Thyroid gland (tissue), 4 donors: Measurements from ENCODE around the gene PTGDR. TPM values are rescaled to one million over a fixed set of nuclear protein-coding genes. Genes with fewer than 3 reads are reported as not detected.

Experiments
- DNase-seq, 2 donors: peaks; one replicate each; pipeline ENCODE4 v3.0.0-alpha.2; 2019
- H3K27ac ChIP-seq, 3 donors: fragments of 200-600 bp; sonication (generic); 1 replicate in 2 of 3; 2 replicates in 1 of 3; pipeline ENCODE4 v1.5.1; 2016 to 2019; ENCODE audit warnings: mild to moderate bottlenecking in 1 of 3, moderate library complexity in 1 of 3
- H3K27me3 ChIP-seq: fragments of 200-600 bp; sonication (generic); one replicate; pipeline ENCODE4 v1.5.1; 2019
- H3K36me3 ChIP-seq, 2 donors: fragments of 200-600 bp; sonication (generic); one replicate each; pipeline ENCODE4 v1.5.1; 2016 to 2019
- H3K4me1 ChIP-seq, 2 donors: fragments of 200-600 bp; sonication (generic); one replicate each; pipeline ENCODE4 v1.5.1; 2017 to 2019
- H3K4me3 ChIP-seq, 3 donors: fragments of 200-600 bp; sonication (generic); replicated peaks in 1 of 3; 1 replicate in 2 of 3; 2 replicates in 1 of 3; pipeline ENCODE4 v1.5.1; 2016; ENCODE audit warnings: mild to moderate bottlenecking in 1 of 3
- H3K9me3 ChIP-seq: fragments of 200-600 bp; sonication (generic); one replicate; pipeline ENCODE4 v1.5.1; 2017
- CTCF ChIP-seq, 6 experiments: fragments of 200-600 bp in 3 of 6; fragments of 450-650 bp in 3 of 6; sonication (generic) in 3 of 6; IDR thresholded peaks; one replicate each; pipeline ENCODE4 v1.5.1; 2016 to 2019; ENCODE audit warnings: antibody characterized with exemption in 6 of 6, mild to moderate bottlenecking in 2 of 6, inconsistent platforms in 1 of 6, moderate library complexity in 1 of 6
- POLR2A ChIP-seq, 2 donors: fragments of 450-650 bp; IDR thresholded peaks; one replicate each; pipeline ENCODE4 v1.6.1; 2017; ENCODE audit warnings: antibody characterized with exemption in 2 of 2, mild to moderate bottlenecking in 2 of 2, moderate library complexity in 1 of 2
- WGBS, 2 donors: methylation state at CpG; one replicate each; pipeline ENCODE4 v1.1.5; 2017; 5-methylcytosine and 5-hydroxymethylcytosine counted together
- intact Hi-C: fragments of 100-400 bp; cut with DNase I; formaldehyde crosslinking; loops from one replicate; pipeline ENCODE4 v1.15.1; 2023
- total RNA-seq, 4 donors: library from RNA; depleted of rRNA; stranded (reverse); fragments of >200 nt; gene quantifications; one replicate each; pipeline ENCODE4 v1.2.3, GENCODE V29; 2016

The PTGDR gene
- total RNA-seq, 4 donors from 2014 or later = 0.54 to 1.2 (median 0.93) TPM

- intact Hi-C loops = no loop called here
- Histone ChIP-seq H3K9me3 (no peaks in the 10 kb centered on the region), H3K36me3 (no peaks in the 10 kb centered on the region), H3K4me1 (no peaks in the 10 kb centered on the region), H3K27ac (no peak overlapping the region), H3K4me3 (no peak overlapping the region), H3K27me3 (no peaks in the 10 kb centered on the region)
- DNase-seq = no peak
- TF ChIP-seq POLR2A (IDR thresholded peaks at IDR 0.05) = no peak
- no peak for TF ChIP-seq CTCF (IDR thresholded peaks at IDR 0.05)
- 83 to 88% methylated on average over 1 of the region's 1 CpG for WGBS, 2 donors
Measured at GRCh38 chr14:52251724-52252123, 15.8 kb upstream of the PTGDR start.

GRCh38 chr14:52253503-52253902, 14.0 kb upstream of the PTGDR start:
- no peak overlapping the region for H3K27ac ChIP-seq

GRCh38 chr14:52254086-52254485, 13.4 kb upstream of the PTGDR start:
- intact Hi-C loops = no loop called here
- TF ChIP-seq CTCF (IDR thresholded peaks at IDR 0.05) (no peak), POLR2A (IDR thresholded peaks at IDR 0.05) (no peak)
- no peaks in the 10 kb centered on the region for H3K4me1 ChIP-seq
- DNase-seq = no peak
- no peaks in the 10 kb centered on the region for H3K27me3 ChIP-seq
- WGBS, 2 donors = 80 to 82% methylated on average over 4 of the region's 4 CpGs
- no peak overlapping the region for H3K4me3 ChIP-seq
- no peaks in the 10 kb centered on the region for H3K9me3 ChIP-seq
- H3K36me3 ChIP-seq = no peaks in the 10 kb centered on the region
- no peak overlapping the region for H3K27ac ChIP-seq

More at GRCh38 chr14:52253503-52253902, 14.0 kb upstream of the PTGDR start:
- Histone ChIP-seq H3K4me1 (no peaks in the 10 kb centered on the region), H3K4me3 (no peak overlapping the region), H3K36me3 (no peaks in the 10 kb centered on the region), H3K9me3 (no peaks in the 10 kb centered on the region), H3K27me3 (no peaks in the 10 kb centered on the region)
- intact Hi-C loops = no loop called here
- WGBS, 2 donors = 30 to 31% methylated on average over 3 of the region's 3 CpGs
- TF ChIP-seq CTCF (IDR thresholded peaks at IDR 0.05) (no peak), POLR2A (IDR thresholded peaks at IDR 0.05) (no peak)
- no peak for DNase-seq

- no peaks in the 10 kb centered on the region for H3K27me3 ChIP-seq
- no peaks in the 10 kb centered on the region for H3K9me3 ChIP-seq
- H3K36me3 ChIP-seq = no peaks in the 10 kb centered on the region
- H3K4me1 ChIP-seq = no peaks in the 10 kb centered on the region
- no peak overlapping the region for H3K4me3 ChIP-seq
- TF ChIP-seq POLR2A (IDR thresholded peaks at IDR 0.05) = no peak
- no peak for TF ChIP-seq CTCF (IDR thresholded peaks at IDR 0.05)
- no peak for DNase-seq
- WGBS, 2 donors = 87 to 88% methylated on average over 2 of the region's 2 CpGs
- intact Hi-C loops = no loop called here
- H3K27ac ChIP-seq = no peak overlapping the region
Measured at GRCh38 chr14:52258783-52259182, 8.7 kb upstream of the PTGDR start.

- TF ChIP-seq CTCF (IDR thresholded peaks at IDR 0.05) (no peak), POLR2A (IDR thresholded peaks at IDR 0.05) (no peak)
- intact Hi-C loops = no loop called here
- no peak overlapping the region for H3K4me3 ChIP-seq
- no peaks in the 10 kb centered on the region for H3K27me3 ChIP-seq
- no peaks in the 10 kb centered on the region for H3K4me1 ChIP-seq
- 47 to 56% methylated on average over 5 of the region's 5 CpGs for WGBS, 2 donors
- H3K9me3 ChIP-seq = no peaks in the 10 kb centered on the region
- no peak overlapping the region for H3K27ac ChIP-seq
- no peak for DNase-seq
- no peaks in the 10 kb centered on the region for H3K36me3 ChIP-seq
Measured at GRCh38 chr14:52259434-52259833, 8.1 kb upstream of the PTGDR start.
